ENCODE results near the gene MAN1A1.

DNA sequence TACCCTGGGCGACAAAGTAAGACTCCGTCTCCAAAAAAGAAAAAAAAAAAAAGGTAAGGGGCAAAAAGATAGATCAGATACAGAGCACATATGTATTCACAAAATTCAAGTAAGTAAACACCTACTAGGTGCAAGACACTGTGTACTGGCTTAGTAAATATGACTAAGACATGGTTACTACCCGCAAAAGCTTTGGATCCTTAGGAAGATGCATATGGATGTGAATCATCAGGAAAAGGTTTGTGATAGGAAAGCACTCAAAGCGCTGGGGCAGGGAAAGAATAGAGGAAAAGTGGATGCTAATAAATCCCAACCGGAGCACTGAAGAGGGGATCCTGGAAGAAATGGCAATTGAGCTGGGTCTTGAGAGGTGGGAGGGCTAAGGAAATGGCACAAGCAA is 152.3 kb downstream of the MAN1A1 start:
- TF ChIP-seq, protein P1, sequence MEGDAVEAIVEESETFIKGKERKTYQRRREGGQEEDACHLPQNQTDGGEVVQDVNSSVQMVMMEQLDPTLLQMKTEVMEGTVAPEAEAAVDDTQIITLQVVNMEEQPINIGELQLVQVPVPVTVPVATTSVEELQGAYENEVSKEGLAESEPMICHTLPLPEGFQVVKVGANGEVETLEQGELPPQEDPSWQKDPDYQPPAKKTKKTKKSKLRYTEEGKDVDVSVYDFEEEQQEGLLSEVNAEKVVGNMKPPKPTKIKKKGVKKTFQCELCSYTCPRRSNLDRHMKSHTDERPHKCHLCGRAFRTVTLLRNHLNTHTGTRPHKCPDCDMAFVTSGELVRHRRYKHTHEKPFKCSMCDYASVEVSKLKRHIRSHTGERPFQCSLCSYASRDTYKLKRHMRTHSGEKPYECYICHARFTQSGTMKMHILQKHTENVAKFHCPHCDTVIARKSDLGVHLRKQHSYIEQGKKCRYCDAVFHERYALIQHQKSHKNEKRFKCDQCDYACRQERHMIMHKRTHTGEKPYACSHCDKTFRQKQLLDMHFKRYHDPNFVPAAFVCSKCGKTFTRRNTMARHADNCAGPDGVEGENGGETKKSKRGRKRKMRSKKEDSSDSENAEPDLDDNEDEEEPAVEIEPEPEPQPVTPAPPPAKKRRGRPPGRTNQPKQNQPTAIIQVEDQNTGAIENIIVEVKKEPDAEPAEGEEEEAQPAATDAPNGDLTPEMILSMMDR (IDR thresholded peaks at IDR 0.05; ENCODE audit: low read depth, low read length, missing input control): no peak
- TF ChIP-seq, protein P2, sequence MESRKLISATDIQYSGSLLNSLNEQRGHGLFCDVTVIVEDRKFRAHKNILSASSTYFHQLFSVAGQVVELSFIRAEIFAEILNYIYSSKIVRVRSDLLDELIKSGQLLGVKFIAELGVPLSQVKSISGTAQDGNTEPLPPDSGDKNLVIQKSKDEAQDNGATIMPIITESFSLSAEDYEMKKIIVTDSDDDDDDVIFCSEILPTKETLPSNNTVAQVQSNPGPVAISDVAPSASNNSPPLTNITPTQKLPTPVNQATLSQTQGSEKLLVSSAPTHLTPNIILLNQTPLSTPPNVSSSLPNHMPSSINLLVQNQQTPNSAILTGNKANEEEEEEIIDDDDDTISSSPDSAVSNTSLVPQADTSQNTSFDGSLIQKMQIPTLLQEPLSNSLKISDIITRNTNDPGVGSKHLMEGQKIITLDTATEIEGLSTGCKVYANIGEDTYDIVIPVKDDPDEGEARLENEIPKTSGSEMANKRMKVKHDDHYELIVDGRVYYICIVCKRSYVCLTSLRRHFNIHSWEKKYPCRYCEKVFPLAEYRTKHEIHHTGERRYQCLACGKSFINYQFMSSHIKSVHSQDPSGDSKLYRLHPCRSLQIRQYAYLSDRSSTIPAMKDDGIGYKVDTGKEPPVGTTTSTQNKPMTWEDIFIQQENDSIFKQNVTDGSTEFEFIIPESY (IDR thresholded peaks at IDR 0.05): no peak
- no peak for TF ChIP-seq JUND (IDR thresholded peaks at IDR 0.05)
- TF ChIP-seq RAD21 (IDR thresholded peaks at IDR 0.05): no peak
- TF ChIP-seq, protein P3, sequence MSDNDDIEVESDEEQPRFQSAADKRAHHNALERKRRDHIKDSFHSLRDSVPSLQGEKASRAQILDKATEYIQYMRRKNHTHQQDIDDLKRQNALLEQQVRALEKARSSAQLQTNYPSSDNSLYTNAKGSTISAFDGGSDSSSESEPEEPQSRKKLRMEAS (IDR thresholded peaks at IDR 0.05): no peak

Data from liver (tissue), 3 donors.